K562 (cell line): ENCODE results near the gene TXNRD3. TPM values are rescaled to one million over a fixed set of nuclear protein-coding genes. Genes with fewer than 3 reads are reported as not detected.

Experiments used
- ATAC-seq: fragments of 200-7000 bp; cut with Tn5 transposase; 3 replicates; pipeline ENCODE4 v1.9.1; 2020; ENCODE audit warnings: moderate library complexity
- BruUV-seq: library from RNA; stranded (reverse); fragments of 400-500 nt; replicated peaks from 2 replicates; lab custom pipeline; 2021; lab: Mats Ljungman, UMichigan
- CTCF ChIA-PET: fragments of 300-600 bp; formaldehyde crosslinking; extraction: SDS; loops from one replicate; lab custom pipeline; 2021; ENCODE audit warnings: low intra/inter-chr PET ratio; lab: Yijun Ruan, JAX
- POLR2A ChIA-PET: fragments of 300-600, 350-650 bp; sonication (Branson Sonifier 250); formaldehyde crosslinking; extraction: SDS; loops from one replicate; lab custom pipeline; 2021; ENCODE audit warnings: antibody characterized with exemption, inconsistent platforms; lab: Yijun Ruan, JAX
- DNase-seq, 4 experiments: peaks; one replicate each; pipeline versions ENCODE4 v3.0.0 to v3.0.0-alpha.2; 2011 to 2018; ENCODE audit warnings: low spot score in 3 of 4, mixed read lengths in 3 of 4; ENCODE audit errors: extremely low read depth in 1 of 4
- FAIRE-seq: peaks from 2 replicates; lab custom pipeline; 2011; peaks lifted over from hg19 to GRCh38; lab: Jason Lieb, UNC
- H2AFZ ChIP-seq: 2 replicates; pipeline ENCODE4 v1.6.0; 2011; ENCODE audit warnings: low read depth, low read length, control low read depth, inconsistent platforms
- H3K27ac ChIP-seq: fragments of 200-600 bp; 3 replicates; pipeline ENCODE4 v1.8.0; 2011; ENCODE audit warnings: low read depth, mild to moderate bottlenecking, control low read depth, inconsistent platforms, low read length, moderate library complexity, mixed read lengths; ENCODE audit errors: extremely low read depth
- H3K27me3 ChIP-seq, 2 experiments: fragments of 300-600 bp in 1 of 2; 2 replicates in 1 of 2; 3 replicates in 1 of 2; pipeline versions ENCODE4 v1.6.0 to v1.8.0; 2011; ENCODE audit warnings: inconsistent platforms in 2 of 2, low read length in 2 of 2, mild to moderate bottlenecking in 1 of 2, mixed read lengths in 1 of 2, moderate library complexity in 1 of 2; ENCODE audit not compliant: control insufficient read depth in 2 of 2, insufficient read depth in 2 of 2
- H3K36me3 ChIP-seq: fragments of 300-600 bp; 3 replicates; pipeline ENCODE4 v1.8.0; 2011; ENCODE audit warnings: mild to moderate bottlenecking, low read length, inconsistent platforms; ENCODE audit not compliant: control insufficient read depth, insufficient read depth
- H3K4me1 ChIP-seq, 2 experiments: fragments of 200-600 bp in 1 of 2; replicated peaks in 1 of 2; 2 replicates in 1 of 2; 3 replicates in 1 of 2; pipeline versions ENCODE4 v1.5.1 to v1.8.0; 2011; ENCODE audit warnings: inconsistent platforms in 2 of 2, low read length in 2 of 2, mild to moderate bottlenecking in 1 of 2, mixed read lengths in 1 of 2, moderate library complexity in 1 of 2; ENCODE audit not compliant: control insufficient read depth in 2 of 2, insufficient read depth in 2 of 2
- H3K4me2 ChIP-seq: 2 replicates; pipeline ENCODE4 v1.6.1; 2011; ENCODE audit warnings: low read length, control low read depth, inconsistent platforms, mixed read lengths; ENCODE audit not compliant: insufficient read depth
- H3K4me3 ChIP-seq: fragments of 200-600 bp; sonication (generic), shearing (Covaris generic); 2 replicates; pipeline ENCODE4 v1.5.1; 2016; ENCODE audit warnings: control low read depth, inconsistent platforms
- H3K79me2 ChIP-seq: fragments of 200-600 bp; 3 replicates; pipeline ENCODE4 v1.8.0; 2011; ENCODE audit warnings: low read length, inconsistent platforms; ENCODE audit not compliant: control insufficient read depth, insufficient read depth
- H3K9ac ChIP-seq, 2 experiments: 2 replicates each; pipeline versions ENCODE4 v1.6.0 to v1.6.1; 2011; ENCODE audit warnings: low read depth in 2 of 2, low read length in 2 of 2, control low read depth in 1 of 2, inconsistent platforms in 1 of 2, mild to moderate bottlenecking in 1 of 2, mixed read lengths in 1 of 2; ENCODE audit not compliant: insufficient read depth in 1 of 2
- H3K9me1 ChIP-seq: one replicate; pipeline ENCODE4 v1.6.0; 2011; ENCODE audit warnings: inconsistent platforms, mild to moderate bottlenecking, low read length, moderate library complexity; ENCODE audit not compliant: control insufficient read depth, insufficient read depth
- H3K9me3 ChIP-seq: replicated peaks from 2 replicates; pipeline ENCODE4 v1.5.1; 2011; ENCODE audit warnings: low read depth, low read length, inconsistent platforms; ENCODE audit not compliant: control insufficient read depth, insufficient read depth
- H4K20me1 ChIP-seq: replicated peaks from 2 replicates; pipeline ENCODE4 v1.6.1; 2011; ENCODE audit warnings: low read length, inconsistent platforms, mixed read lengths; ENCODE audit not compliant: control insufficient read depth, insufficient read depth
- EP400 ChIP-seq: fragments of 450-650 bp; IDR thresholded peaks from 2 replicates; pipeline ENCODE4 v1.6.1; 2017; ENCODE audit warnings: antibody characterized with exemption, mild to moderate bottlenecking, moderate library complexity
- WGBS: fragments of 100-300 bp; shearing (Covaris generic); methylation state at CpG from one replicate; pipeline ENCODE4 v1.1.6; 2016; ENCODE audit warnings: low coverage, mixed read lengths; ENCODE audit not compliant: insufficient coverage; ENCODE audit errors: missing lambda C conversion rate; 5-methylcytosine and 5-hydroxymethylcytosine counted together
- in situ Hi-C: fragments of 300-500 bp; cut with MboI; formaldehyde crosslinking; loops from 4 replicates; pipeline ENCODE4 v1.15.0; 2018; ENCODE audit warnings: inconsistent platforms, mixed read lengths
- intact Hi-C: fragments of 100-400 bp; cut with micrococcal nuclease; formaldehyde crosslinking; loops from 2 replicates; pipeline ENCODE4 v1.14.2; 2022
- polyA plus RNA-seq, 8 experiments: library from polyadenylated mRNA; depleted of rRNA in 4 of 8; stranded (reverse) in 5 of 8; unstranded in 3 of 8; fragments of >200 nt; fragmentation: Nextera tagmentation in 2 of 8; fragmentation: Illumina TruSeq in 1 of 8; extraction: Ambion mirVana in 2 of 8; extraction: Trizol in 1 of 8; gene quantifications; 2 replicates each; pipeline versions ENCODE4 v1.2.1 to v1.2.3, GENCODE V29; 2011 to 2014; ENCODE audit warnings: inconsistent platforms in 1 of 8, missing spikeins in 1 of 8
- total RNA-seq, 7 experiments: library from RNA; depleted of rRNA in 6 of 7; stranded (reverse); fragments of >200 nt in 6 of 7; fragmentation: Illumina TruSeq in 2 of 7; extraction: Trizol in 2 of 7; gene quantifications; 2 replicates each; pipeline versions ENCODE4 v1.2.1 to v1.2.3, GENCODE V29; 2011 to 2021; ENCODE audit warnings: low replicate concordance in 1 of 7
- TF ChIP-seq, protein P1 (sequence below): sonication (generic); formaldehyde crosslinking; IDR thresholded peaks from 2 replicates; pipeline ENCODE4 v1.8.1; 2022; ENCODE audit warnings: missing genetic modification reagents

TXNRD3 gene
- total and polyA plus RNA-seq, 9 of the 15 experiments (the other 6 are each of a cell fraction or from before 2014, with no cell fraction given): 0.96 to 2.3 (median 1.7) TPM

GRCh38 chr3:126668450-126669401 is 13.8 kb upstream of the TXNRD3 start (continued):
- no peak for TF ChIP-seq EP400

- no peak overlapping the region for H2AFZ ChIP-seq
- ATAC-seq (no peak), DNase-seq (no peak), FAIRE-seq (no peak)
- no peaks in the 10 kb centered on the region for H4K20me1 ChIP-seq
- no peaks in the 10 kb centered on the region for H3K36me3 ChIP-seq
- H3K27me3 ChIP-seq: peaks cover 0 to 32% of the 10 kb centered on the region in 2 experiments; a peak in 2 of 5 replicates
- in situ Hi-C loops (no loop called here), intact Hi-C loops (loop anchor here (10.0 kb wide), 1 partner anchor 143 kb away; the partner anchor contains the start of gene CHST13)
- H3K4me2 ChIP-seq: no peak overlapping the region
- H3K27ac ChIP-seq: no peak overlapping the region
- TF ChIP-seq, protein P1, sequence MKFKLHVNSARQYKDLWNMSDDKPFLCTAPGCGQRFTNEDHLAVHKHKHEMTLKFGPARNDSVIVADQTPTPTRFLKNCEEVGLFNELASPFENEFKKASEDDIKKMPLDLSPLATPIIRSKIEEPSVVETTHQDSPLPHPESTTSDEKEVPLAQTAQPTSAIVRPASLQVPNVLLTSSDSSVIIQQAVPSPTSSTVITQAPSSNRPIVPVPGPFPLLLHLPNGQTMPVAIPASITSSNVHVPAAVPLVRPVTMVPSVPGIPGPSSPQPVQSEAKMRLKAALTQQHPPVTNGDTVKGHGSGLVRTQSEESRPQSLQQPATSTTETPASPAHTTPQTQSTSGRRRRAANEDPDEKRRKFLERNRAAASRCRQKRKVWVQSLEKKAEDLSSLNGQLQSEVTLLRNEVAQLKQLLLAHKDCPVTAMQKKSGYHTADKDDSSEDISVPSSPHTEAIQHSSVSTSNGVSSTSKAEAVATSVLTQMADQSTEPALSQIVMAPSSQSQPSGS (CRISPR knock-in tag): no peak
- no peaks in the 10 kb centered on the region for H3K4me1 ChIP-seq
- no peak overlapping the region for H3K9ac ChIP-seq
- no TSS peak for BruUV-seq
- CTCF ChIA-PET: no interaction called here
- H3K9me3 ChIP-seq: no peaks in the 10 kb centered on the region
- POLR2A ChIA-PET: interaction anchor here (0.5 to 1.0 kb wide), 4 partner anchors 10 to 409 kb away, joined by 3 to 4 read pairs (median 3); no protein-coding TSS in a partner anchor
- H3K79me2 ChIP-seq: no peaks in the 10 kb centered on the region
- no peak overlapping the region for H3K4me3 ChIP-seq
- WGBS: under 1% methylated on average over 13 of the region's 15 CpGs
- H3K9me1 ChIP-seq: no peaks in the 10 kb centered on the region
Observed at GRCh38 chr3:126667631-126668449, 12.9 kb upstream of the TXNRD3 start.
